HG03432 (cell line): ENCODE results near the gene ST8SIA4.
A peak's percentile ranks its signal among the peaks of the same experiment; 100 is the strongest.

Source experiments
- ATAC-seq: cut with Tn5 transposase; IDR thresholded peaks from one replicate; pipeline ENCODE4 v1.9.1; 2021; ENCODE audit warnings: mild to moderate bottlenecking, moderate library complexity; ENCODE audit not compliant: unreplicated experiment

The ST8SIA4 gene

DNA sequence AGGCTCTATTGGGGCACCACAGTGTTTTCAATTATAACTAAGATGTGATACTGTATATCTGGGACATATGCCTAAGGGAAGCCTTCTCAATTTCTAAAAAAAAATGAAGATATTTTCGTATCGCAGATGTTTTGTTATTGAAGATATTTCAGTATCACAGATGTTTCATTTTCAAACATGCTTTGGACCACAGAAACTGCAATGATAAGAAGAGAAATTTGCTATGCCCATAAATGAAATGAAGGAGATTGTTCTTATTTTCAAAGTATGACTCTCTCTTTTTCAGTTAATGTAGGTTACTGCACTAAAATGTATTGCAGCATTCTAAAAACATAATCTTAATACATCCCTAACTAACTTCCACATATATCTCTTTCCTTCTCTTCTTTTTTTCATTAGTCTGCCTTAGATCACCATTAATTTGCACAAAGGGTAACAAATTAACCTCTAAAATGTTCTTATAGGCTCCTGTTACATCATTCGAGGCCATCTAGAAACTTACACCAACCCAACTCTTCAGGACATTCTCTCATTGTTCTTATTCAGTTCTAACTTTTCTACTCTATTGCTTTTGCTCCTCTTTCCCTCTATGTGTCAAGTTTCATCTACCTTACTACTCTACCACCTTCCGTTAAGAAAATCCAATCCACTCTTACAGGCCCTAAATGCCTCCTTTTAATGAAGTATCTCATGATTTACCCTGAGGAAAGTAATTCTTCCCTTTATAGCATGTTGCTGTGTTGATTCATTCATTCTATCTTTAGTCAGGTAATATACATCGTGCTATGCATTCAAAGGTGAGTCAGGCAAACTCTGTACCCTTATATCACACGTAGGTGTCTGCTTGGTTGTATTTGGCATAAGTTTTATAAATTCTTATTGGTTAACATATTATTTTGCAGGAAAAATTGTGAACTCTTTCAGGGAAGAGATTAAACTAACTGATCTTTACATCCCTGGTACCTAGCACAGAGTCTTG lies 70.5 kb downstream of the ST8SIA4 start:
- ATAC-seq = peak; percentile 44

DNA sequence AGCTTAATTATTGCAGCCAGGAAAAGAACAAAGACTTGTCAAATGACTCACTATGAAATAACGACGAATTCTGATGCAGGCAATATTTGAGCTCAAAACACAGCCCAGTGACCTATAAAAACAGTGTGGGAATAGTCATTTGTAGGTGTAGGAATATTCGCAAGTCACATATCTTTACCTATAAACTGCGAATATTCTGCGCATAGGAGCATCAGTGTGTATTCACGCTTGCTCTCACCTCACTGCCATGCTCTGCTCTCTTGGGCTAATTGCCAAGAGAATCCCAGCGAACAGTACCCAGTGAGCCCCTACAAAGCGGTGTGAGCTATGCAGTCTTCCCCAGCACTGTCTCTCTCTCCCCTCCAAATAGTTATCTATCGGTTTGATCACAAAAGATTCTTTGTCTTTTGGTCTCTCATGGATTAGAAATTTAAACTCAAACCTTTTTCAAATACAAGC lies 74.2 kb downstream of the ST8SIA4 start:
- ATAC-seq = no peak

GRCh38 chr5:100828071-100828897 lies 74.8 kb downstream of the ST8SIA4 start:
- ATAC-seq = peak; percentile 76

GRCh38 chr5:100827481-100827889 lies 75.6 kb downstream of the ST8SIA4 start:
- peak; percentile 25 for ATAC-seq

DNA sequence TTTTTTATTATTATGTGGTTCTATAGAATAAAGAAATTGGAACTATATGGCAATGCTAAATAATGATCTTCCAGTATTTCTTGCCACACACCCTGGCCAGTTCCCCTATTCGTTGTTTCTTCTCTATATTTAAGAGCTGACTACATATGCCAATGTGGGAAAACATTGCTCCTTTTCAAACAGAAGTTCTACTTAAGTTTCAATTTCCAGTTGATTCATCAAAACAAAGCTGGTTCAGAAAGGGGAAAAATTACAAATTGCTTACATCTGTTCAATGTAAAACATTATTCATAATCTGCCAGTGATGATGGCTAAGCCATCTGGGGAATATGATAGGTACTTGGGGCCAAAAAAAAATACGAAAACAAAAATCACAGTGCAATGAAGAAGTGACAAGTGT lies 76.9 kb downstream of the ST8SIA4 start:
- peak; percentile 39 for ATAC-seq

- ATAC-seq = no peak
Measured at GRCh38 chr5:100824635-100825034, 78.4 kb downstream of the ST8SIA4 start.

DNA sequence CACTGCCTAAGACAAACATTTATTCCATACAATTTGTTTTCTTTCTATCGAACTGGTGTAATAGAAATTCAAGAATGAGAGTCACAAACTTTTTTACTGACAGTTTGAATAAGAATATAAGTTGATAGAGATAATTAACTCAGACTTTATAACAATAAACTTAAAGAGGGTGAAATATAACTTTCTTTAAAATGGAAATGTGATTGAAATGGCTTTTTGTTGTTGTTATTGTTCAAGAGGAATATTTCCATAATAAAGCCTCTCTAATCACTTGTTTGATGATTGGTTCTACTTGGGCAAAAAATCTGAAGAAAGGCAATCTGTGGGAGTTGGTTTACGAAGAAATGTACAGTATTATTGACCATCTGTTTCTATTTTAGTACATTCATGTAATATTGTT lies 79.3 kb downstream of the ST8SIA4 start:
- no peak for ATAC-seq

GRCh38 chr5:100821751-100822150 lies 81.3 kb downstream of the ST8SIA4 start:
- no peak for ATAC-seq

DNA sequence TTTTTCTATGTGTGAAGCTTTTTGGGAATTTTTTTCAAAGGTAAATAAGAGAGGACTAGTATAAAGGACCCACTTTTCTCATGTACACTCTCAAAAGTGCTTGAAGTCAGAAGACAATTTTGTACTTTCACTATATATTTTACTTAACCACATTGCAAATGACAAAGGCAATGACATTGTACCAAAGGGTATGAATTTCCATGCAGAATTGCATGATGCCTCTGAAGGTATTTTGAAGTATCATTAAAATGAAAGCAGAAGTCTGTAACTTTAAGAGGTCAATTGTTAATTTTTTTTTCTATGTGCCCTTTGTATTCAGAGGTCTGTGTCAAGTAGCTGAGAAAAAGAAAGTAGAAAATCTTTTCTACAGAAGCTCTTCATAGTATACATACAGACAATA lies 84.7 kb downstream of the ST8SIA4 start:
- peak; percentile 52 for ATAC-seq

- no peak for ATAC-seq
Measured at GRCh38 chr5:100803397-100803796, 99.7 kb downstream of the ST8SIA4 start.

GRCh38 chr5:100802208-100802607 lies 100.9 kb downstream of the ST8SIA4 start:
- no peak for ATAC-seq

DNA sequence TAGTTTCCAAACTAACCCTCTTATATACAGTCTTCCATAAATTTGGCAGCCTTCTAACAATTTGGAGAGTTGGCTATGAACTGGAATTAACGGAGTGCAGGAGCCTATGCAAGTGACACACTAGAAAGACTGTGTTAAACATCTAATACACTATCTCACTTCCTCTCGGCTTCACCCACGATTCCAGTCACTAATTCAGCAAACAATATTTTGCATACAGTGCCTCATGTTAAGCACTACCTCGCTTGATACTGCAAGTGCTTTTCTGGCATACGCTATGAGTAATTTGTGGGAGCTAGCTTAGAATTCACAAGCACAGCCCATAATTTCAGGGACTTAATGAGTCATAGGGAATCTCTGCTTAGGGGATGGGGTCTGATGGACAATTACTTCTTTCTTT lies 102.5 kb downstream of the ST8SIA4 start:
- peak; percentile 88 for ATAC-seq

- ATAC-seq = no peak
Measured at GRCh38 chr5:100799166-100799565, 103.9 kb downstream of the ST8SIA4 start.

DNA sequence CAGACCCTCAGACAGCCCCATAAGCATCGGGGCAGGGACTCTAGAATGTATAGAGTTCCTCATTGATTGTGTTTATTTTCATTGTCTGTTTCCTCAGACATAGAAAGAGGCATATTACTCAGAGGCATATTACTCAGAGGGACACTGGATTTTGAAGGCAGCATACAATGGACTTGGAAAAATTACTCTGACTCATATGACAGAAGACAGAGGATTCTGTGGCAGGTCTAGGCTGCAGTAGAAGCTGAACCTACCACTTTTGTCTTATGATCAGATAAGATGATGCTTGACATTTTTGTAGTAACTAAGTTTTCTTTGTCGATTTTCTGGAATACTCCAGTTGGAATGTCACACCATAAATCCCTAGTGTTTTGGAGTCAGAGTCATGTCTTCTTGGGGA lies 105.2 kb downstream of the ST8SIA4 start:
- ATAC-seq = no peak

DNA sequence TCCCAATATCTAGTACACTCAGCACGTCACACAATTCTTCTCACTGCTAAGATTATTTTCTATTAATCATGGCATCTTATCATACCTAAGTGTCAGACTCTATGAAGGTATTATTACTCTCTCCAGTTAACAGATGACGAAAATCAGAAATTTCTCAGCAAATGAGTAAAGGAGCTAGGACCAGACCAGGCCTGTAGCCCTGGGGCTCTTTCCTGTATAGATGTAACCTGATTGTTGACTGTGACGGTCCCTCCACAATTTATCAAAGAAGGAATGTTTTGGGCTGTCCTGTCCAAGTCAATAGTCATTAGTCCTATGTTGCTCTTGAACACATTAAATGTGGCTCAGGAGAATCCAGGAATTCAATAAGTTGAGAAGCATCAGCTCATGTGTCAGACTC lies 106.2 kb downstream of the ST8SIA4 start:
- ATAC-seq = no peak

- no peak for ATAC-seq
Measured at GRCh38 chr5:100794844-100795243, 108.2 kb downstream of the ST8SIA4 start.

DNA sequence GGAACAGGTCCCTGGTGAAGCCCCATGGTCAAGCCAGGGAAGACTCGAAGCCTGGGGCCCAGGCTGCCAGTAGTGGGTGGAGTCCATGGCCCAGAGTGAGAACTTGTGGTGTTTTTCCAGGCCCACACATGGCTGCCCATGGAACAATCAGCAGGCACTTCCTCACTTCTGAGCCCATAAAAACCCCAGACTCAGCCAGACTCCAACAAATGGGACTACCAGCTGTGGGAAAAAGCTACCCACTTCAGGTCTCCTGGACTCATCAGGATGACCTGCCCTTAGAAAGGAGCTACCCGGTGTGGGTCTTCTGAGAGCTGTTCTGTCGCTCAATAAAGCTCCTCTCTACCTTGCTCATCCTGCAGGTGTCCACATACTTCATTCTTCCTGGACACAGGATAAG lies 108.9 kb downstream of the ST8SIA4 start:
- no peak for ATAC-seq

DNA sequence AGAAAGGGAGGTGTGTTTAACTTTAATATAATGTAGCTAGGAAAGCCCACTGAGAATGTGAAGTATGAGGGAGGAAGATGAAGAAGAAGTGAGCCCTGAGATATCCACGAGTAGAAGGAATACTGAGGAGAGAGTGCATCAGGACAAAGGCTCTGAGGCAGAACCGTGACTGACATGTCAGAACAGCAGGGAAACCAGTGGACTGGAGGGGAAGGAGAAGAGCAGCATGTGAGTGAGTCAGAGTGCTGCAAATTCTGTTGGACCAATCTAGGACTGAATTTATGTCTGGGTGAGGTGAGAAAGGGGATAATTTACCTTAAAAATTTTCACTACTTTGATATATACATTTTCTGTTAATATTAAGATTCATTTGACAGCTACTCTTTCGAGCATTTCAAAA lies 110.3 kb downstream of the ST8SIA4 start:
- ATAC-seq = no peak

- no peak for ATAC-seq
Measured at GRCh38 chr5:100791391-100791790, 111.7 kb downstream of the ST8SIA4 start.

DNA sequence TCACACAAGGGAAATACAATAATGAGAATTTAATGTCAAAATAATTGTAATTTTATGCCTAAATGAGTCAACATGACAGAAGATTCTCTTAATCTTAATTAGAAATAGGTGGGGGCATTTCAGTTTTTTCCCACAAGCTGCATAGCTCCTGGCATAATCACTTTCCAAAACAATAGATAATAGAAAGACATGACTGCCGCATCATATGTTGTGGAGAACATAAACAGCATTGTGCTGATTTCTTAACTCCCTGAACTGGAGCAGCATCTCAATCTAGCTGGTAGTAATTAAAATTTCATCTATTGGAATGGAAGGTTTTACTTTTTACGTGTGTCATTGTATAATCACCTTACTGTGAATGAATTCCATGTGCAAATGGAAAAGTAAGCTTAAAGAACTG lies 112.1 kb downstream of the ST8SIA4 start:
- no peak for ATAC-seq

DNA sequence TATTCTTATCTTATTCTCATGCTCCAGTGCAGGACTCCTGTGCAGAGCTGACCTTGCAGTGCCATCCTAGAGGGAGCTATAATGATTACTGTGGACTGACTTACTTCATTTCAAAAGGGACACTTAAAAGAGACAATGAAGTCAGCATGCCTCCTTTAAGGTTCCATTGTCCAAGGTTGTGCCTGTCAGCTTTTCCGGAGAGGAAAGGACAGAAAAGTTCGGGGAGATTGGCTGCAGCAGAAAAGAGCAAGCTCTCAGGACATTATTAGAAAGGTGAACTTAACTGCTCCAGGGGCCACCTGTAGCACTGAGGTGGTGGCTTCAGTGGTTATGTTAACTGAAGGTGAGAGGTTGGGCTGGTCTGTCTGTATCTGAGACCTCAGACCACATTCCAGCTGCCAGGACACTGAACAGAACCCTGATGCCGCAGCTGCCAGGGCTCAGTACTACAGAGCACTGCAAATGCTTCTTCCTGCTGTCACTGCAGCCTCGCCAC lies 112.9 kb downstream of the ST8SIA4 start:
- peak; percentile 75 for ATAC-seq
